Lower leg skin (tissue), 3 donors: ENCODE data around the gene PXK.

Experiments used
- POLR2A ChIP-seq, 2 donors: fragments of 450-650 bp; IDR thresholded peaks; one replicate each; pipeline ENCODE4 v1.6.1; 2016 to 2017; ENCODE audit warnings: antibody characterized with exemption in 2 of 2, mild to moderate bottlenecking in 1 of 2, moderate library complexity in 1 of 2
- TF ChIP-seq, protein P1 (sequence below), 3 donors: fragments of 450-650 bp; IDR thresholded peaks; one replicate each; pipeline ENCODE4 v1.5.1; 2016; ENCODE audit warnings: antibody characterized with exemption in 3 of 3, mild to moderate bottlenecking in 3 of 3, moderate library complexity in 2 of 3

GRCh38 chr3:58325525-58325992 is 7.1 kb upstream of the PXK start:
- TF ChIP-seq, protein P1, sequence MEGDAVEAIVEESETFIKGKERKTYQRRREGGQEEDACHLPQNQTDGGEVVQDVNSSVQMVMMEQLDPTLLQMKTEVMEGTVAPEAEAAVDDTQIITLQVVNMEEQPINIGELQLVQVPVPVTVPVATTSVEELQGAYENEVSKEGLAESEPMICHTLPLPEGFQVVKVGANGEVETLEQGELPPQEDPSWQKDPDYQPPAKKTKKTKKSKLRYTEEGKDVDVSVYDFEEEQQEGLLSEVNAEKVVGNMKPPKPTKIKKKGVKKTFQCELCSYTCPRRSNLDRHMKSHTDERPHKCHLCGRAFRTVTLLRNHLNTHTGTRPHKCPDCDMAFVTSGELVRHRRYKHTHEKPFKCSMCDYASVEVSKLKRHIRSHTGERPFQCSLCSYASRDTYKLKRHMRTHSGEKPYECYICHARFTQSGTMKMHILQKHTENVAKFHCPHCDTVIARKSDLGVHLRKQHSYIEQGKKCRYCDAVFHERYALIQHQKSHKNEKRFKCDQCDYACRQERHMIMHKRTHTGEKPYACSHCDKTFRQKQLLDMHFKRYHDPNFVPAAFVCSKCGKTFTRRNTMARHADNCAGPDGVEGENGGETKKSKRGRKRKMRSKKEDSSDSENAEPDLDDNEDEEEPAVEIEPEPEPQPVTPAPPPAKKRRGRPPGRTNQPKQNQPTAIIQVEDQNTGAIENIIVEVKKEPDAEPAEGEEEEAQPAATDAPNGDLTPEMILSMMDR (IDR thresholded peaks at IDR 0.05), result no peak
- TF ChIP-seq POLR2A (IDR thresholded peaks at IDR 0.05), result no peak
